HG03457 (cell line): ENCODE results near the gene NOTCH4.

Source experiments
- ATAC-seq: cut with Tn5 transposase; IDR thresholded peaks from one replicate; pipeline ENCODE4 v1.9.1; 2021; ENCODE audit warnings: moderate number of reproducible peaks; ENCODE audit not compliant: unreplicated experiment

Gene NOTCH4

GRCh38 chr6:32167761-32168262 lies 56.1 kb downstream of the NOTCH4 start:
- no peak for ATAC-seq

- ATAC-seq, result no peak
Measured at GRCh38 chr6:32167154-32167760, 56.6 kb downstream of the NOTCH4 start.

GRCh38 chr6:32166411-32167061 lies 57.3 kb downstream of the NOTCH4 start:
- ATAC-seq, result no peak

- no peak for ATAC-seq
Measured at GRCh38 chr6:32164295-32164694, 59.6 kb downstream of the NOTCH4 start, which contains the start of gene EGFL8. EGFL8 (plus strand) TSS chr6:32164595; CDS start chr6:32166166, 1,571 bp downstream.

GRCh38 chr6:32163559-32164258 lies 60.2 kb downstream of the NOTCH4 start:
- ATAC-seq, result no peak

GRCh38 chr6:32158052-32158451 lies 65.8 kb downstream of the NOTCH4 start:
- ATAC-seq, result no peak

- ATAC-seq, result no peak
Measured at GRCh38 chr6:32156891-32157290, 67.0 kb downstream of the NOTCH4 start.

GRCh38 chr6:32154514-32155161 lies 69.2 kb downstream of the NOTCH4 start:
- no peak for ATAC-seq

- no peak for ATAC-seq
Measured at GRCh38 chr6:32153564-32154513, 70.0 kb downstream of the NOTCH4 start, which contains the start of gene PPT2. PPT2 (plus strand) TSS chr6:32154141; CDS start chr6:32154595, 454 bp downstream.

- ATAC-seq, result no peak
Measured at GRCh38 chr6:32152769-32153563, 70.9 kb downstream of the NOTCH4 start.

- ATAC-seq, result no peak
Measured at GRCh38 chr6:32151863-32152768, 71.8 kb downstream of the NOTCH4 start, which contains the start of gene PRRT1. PRRT1 (minus strand) TSS chr6:32151939; CDS start chr6:32151827, 112 bp downstream.

- no peak for ATAC-seq
Measured at GRCh38 chr6:32151181-32151862, 72.5 kb downstream of the NOTCH4 start.

GRCh38 chr6:32149932-32150870 lies 73.7 kb downstream of the NOTCH4 start:
- no peak for ATAC-seq

GRCh38 chr6:32149092-32149755 lies 74.6 kb downstream of the NOTCH4 start:
- no peak for ATAC-seq

- no peak for ATAC-seq
Measured at GRCh38 chr6:32148289-32149091, 75.4 kb downstream of the NOTCH4 start.
